Activated naive CD4-positive, alpha-beta T cell treated with anti-CD3 and anti-CD28 coated beads for 36 hours (primary cell): ENCODE measurements around the gene ANKDD1B. TPM values are rescaled to one million over a fixed set of nuclear protein-coding genes. Genes with fewer than 3 reads are reported as not detected.
A peak's percentile ranks its signal among the peaks of the same experiment; 100 is the strongest.
"Not testable (repeated sequence)": the region's sequence is repeated elsewhere in the genome, so short reads cannot be mapped to it uniquely, and the experiment has no call there.

Experiments used
- CTCF ChIA-PET: fragments of 350-600 bp; sonication (Branson Sonifier 250); formaldehyde crosslinking; loops from one replicate; lab custom pipeline; 2021; ENCODE audit warnings: antibody characterized with exemption; lab: Charles Lee
- DNase-seq: peaks from one replicate; pipeline ENCODE4 v3.0.0-alpha.2; 2020
- H3K27ac Mint-ChIP-seq: one replicate; pipeline ENCODE4 v1.8.0; 2021; ENCODE audit warnings: mild to moderate bottlenecking, mixed read lengths
- H3K27me3 Mint-ChIP-seq: one replicate; pipeline ENCODE4 v1.8.0; 2021; ENCODE audit warnings: low read depth, mixed read lengths
- H3K36me3 Mint-ChIP-seq: one replicate; pipeline ENCODE4 v1.8.0; 2021; ENCODE audit warnings: low read depth, mixed read lengths
- H3K4me1 Mint-ChIP-seq: one replicate; pipeline ENCODE4 v1.8.0; 2021; ENCODE audit warnings: low read depth, mixed read lengths
- H3K4me3 Mint-ChIP-seq: one replicate; pipeline ENCODE4 v1.8.0; 2021; ENCODE audit warnings: mild to moderate bottlenecking, moderate library complexity, mixed read lengths
- H3K9me3 Mint-ChIP-seq: one replicate; pipeline ENCODE4 v1.8.0; 2021; ENCODE audit warnings: mixed read lengths
- intact Hi-C: fragments of 100-400 bp; cut with micrococcal nuclease; formaldehyde crosslinking; loops from one replicate; pipeline ENCODE4 v1.15.1; 2023
- total RNA-seq, 2 experiments: library from RNA; stranded (reverse); gene quantifications; one replicate each; pipeline ENCODE4 v1.2.3, GENCODE V29; 2021

ANKDD1B gene
- total RNA-seq, 2 experiments from 2014 or later = not detected

GRCh38 chr5:75601567-75601966 lies 9.7 kb upstream of the ANKDD1B start:
- CTCF ChIA-PET = interaction anchor here (1.3 kb wide), 1 partner anchor 81 kb away, joined by 5 read pairs; no protein-coding TSS in a partner anchor
- no peaks in the 10 kb centered on the region for H3K9me3 Mint-ChIP-seq
- peaks cover 29% of the 10 kb centered on the region for H3K36me3 Mint-ChIP-seq
- H3K4me3 Mint-ChIP-seq = no peak overlapping the region
- no peak for DNase-seq
- H3K27ac Mint-ChIP-seq = no peak overlapping the region
- intact Hi-C loops = no loop called here
- peaks cover 4% of the 10 kb centered on the region for H3K4me1 Mint-ChIP-seq
- no peaks in the 10 kb centered on the region for H3K27me3 Mint-ChIP-seq

GRCh38 chr5:75601996-75602395 lies 9.3 kb upstream of the ANKDD1B start:
- Mint-ChIP-seq H3K4me1 (peaks cover 4% of the 10 kb centered on the region), H3K36me3 (peaks cover 25% of the 10 kb centered on the region), H3K4me3 (no peak overlapping the region), H3K9me3 (no peaks in the 10 kb centered on the region), H3K27ac (no peak overlapping the region), H3K27me3 (no peaks in the 10 kb centered on the region)
- CTCF ChIA-PET = interaction anchor here (1.3 kb wide), 1 partner anchor 81 kb away, joined by 5 read pairs; no protein-coding TSS in a partner anchor
- DNase-seq = no peak
- intact Hi-C loops = no loop called here

- CTCF ChIA-PET = no interaction called here
- Mint-ChIP-seq H3K27me3 (no peaks in the 10 kb centered on the region), H3K4me3 (no peak overlapping the region), H3K27ac (no peak overlapping the region), H3K9me3 (no peaks in the 10 kb centered on the region), H3K36me3 (peaks cover 24% of the 10 kb centered on the region), H3K4me1 (peaks cover 4% of the 10 kb centered on the region)
- DNase-seq = no peak
- intact Hi-C loops = no loop called here
Observed at GRCh38 chr5:75603371-75603770, 7.9 kb upstream of the ANKDD1B start.

GRCh38 chr5:75603821-75604220 lies 7.4 kb upstream of the ANKDD1B start:
- DNase-seq = no peak
- peaks cover 23% of the 10 kb centered on the region for H3K36me3 Mint-ChIP-seq
- H3K27ac Mint-ChIP-seq = no peak overlapping the region
- no peaks in the 10 kb centered on the region for H3K27me3 Mint-ChIP-seq
- peaks cover 4% of the 10 kb centered on the region for H3K4me1 Mint-ChIP-seq
- no peaks in the 10 kb centered on the region for H3K9me3 Mint-ChIP-seq
- no peak overlapping the region for H3K4me3 Mint-ChIP-seq
- intact Hi-C loops = no loop called here
- CTCF ChIA-PET = no interaction called here

- CTCF ChIA-PET = interaction anchor here (0.6 to 0.7 kb wide), 3 partner anchors 137 to 370 kb away, joined by 3 to 4 read pairs (median 3); no protein-coding TSS in a partner anchor
- DNase-seq, intact Hi-C loops, H3K36me3 Mint-ChIP-seq, H3K9me3 Mint-ChIP-seq, H3K4me3 Mint-ChIP-seq, H3K4me1 Mint-ChIP-seq, H3K27ac Mint-ChIP-seq: not testable (repeated sequence)
- peaks cover 10% of the 10 kb centered on the region for H3K27me3 Mint-ChIP-seq
Observed at GRCh38 chr5:75607341-75607740, 3.9 kb upstream of the ANKDD1B start.

- intact Hi-C loops = no loop called here
- peaks cover 5% of the 10 kb centered on the region for H3K4me1 Mint-ChIP-seq
- no peaks in the 10 kb centered on the region for H3K9me3 Mint-ChIP-seq
- DNase-seq = no peak
- peaks cover 16% of the 10 kb centered on the region for H3K27me3 Mint-ChIP-seq
- CTCF ChIA-PET = no interaction called here
- peaks cover 2% of the 10 kb centered on the region for H3K36me3 Mint-ChIP-seq
- no peak overlapping the region for H3K4me3 Mint-ChIP-seq
- H3K27ac Mint-ChIP-seq = no peak overlapping the region
Observed at GRCh38 chr5:75608870-75609269, 2.4 kb upstream of the ANKDD1B start.

- peaks cover 16% of the 10 kb centered on the region for H3K27me3 Mint-ChIP-seq
- DNase-seq = no peak
- intact Hi-C loops = no loop called here
- CTCF ChIA-PET = no interaction called here
- no peaks in the 10 kb centered on the region for H3K36me3 Mint-ChIP-seq
- H3K27ac Mint-ChIP-seq = no peak overlapping the region
- no peaks in the 10 kb centered on the region for H3K9me3 Mint-ChIP-seq
- H3K4me1 Mint-ChIP-seq = peaks cover 5% of the 10 kb centered on the region
- H3K4me3 Mint-ChIP-seq = no peak overlapping the region
Observed at GRCh38 chr5:75610201-75610600, 1.1 kb upstream of the ANKDD1B start.

- intact Hi-C loops, H3K9me3 Mint-ChIP-seq, H3K27ac Mint-ChIP-seq: not testable (repeated sequence)
Observed at GRCh38 chr5:75610859-75611310, 368 bp upstream of the ANKDD1B start.

GRCh38 chr5:75612226-75612569 lies 945 bp downstream of the ANKDD1B start:
- peaks cover 16% of the 10 kb centered on the region for H3K27me3 Mint-ChIP-seq
- no peaks in the 10 kb centered on the region for H3K36me3 Mint-ChIP-seq
- H3K27ac Mint-ChIP-seq = no peak overlapping the region
- no peak for DNase-seq
- H3K9me3 Mint-ChIP-seq = no peaks in the 10 kb centered on the region
- CTCF ChIA-PET = no interaction called here
- intact Hi-C loops = no loop called here
- H3K4me3 Mint-ChIP-seq = no peak overlapping the region
- peaks cover 5% of the 10 kb centered on the region for H3K4me1 Mint-ChIP-seq

More at GRCh38 chr5:75610859-75611310, 368 bp upstream of the ANKDD1B start:
- DNase-seq, H3K4me1 Mint-ChIP-seq, H3K36me3 Mint-ChIP-seq, CTCF ChIA-PET: not testable (repeated sequence)
- peaks cover 16% of the 10 kb centered on the region for H3K27me3 Mint-ChIP-seq
- H3K4me3 Mint-ChIP-seq = peak overlapping the region; percentile 17

GRCh38 chr5:75612901-75613300 lies 1.6 kb downstream of the ANKDD1B start:
- H3K27me3 Mint-ChIP-seq = peaks cover 16% of the 10 kb centered on the region
- no peaks in the 10 kb centered on the region for H3K36me3 Mint-ChIP-seq
- CTCF ChIA-PET = no interaction called here
- no peak overlapping the region for H3K27ac Mint-ChIP-seq
- no peak overlapping the region for H3K4me3 Mint-ChIP-seq
- peaks cover 5% of the 10 kb centered on the region for H3K4me1 Mint-ChIP-seq
- intact Hi-C loops = no loop called here
- H3K9me3 Mint-ChIP-seq = no peaks in the 10 kb centered on the region
- DNase-seq = no peak

- Mint-ChIP-seq H3K27ac (no peak overlapping the region), H3K36me3 (no peaks in the 10 kb centered on the region), H3K4me3 (no peak overlapping the region), H3K9me3 (no peaks in the 10 kb centered on the region), H3K4me1 (peaks cover 5% of the 10 kb centered on the region), H3K27me3 (peaks cover 16% of the 10 kb centered on the region)
- intact Hi-C loops = no loop called here
- no peak for DNase-seq
- CTCF ChIA-PET = no interaction called here
Observed at GRCh38 chr5:75614176-75614575, 2.9 kb downstream of the ANKDD1B start.

GRCh38 chr5:75616371-75616881 lies 5.2 kb downstream of the ANKDD1B start:
- H3K27me3 Mint-ChIP-seq = peaks cover 8% of the 10 kb centered on the region
- H3K4me1 Mint-ChIP-seq = no peaks in the 10 kb centered on the region
- H3K4me3 Mint-ChIP-seq = no peak overlapping the region
- H3K9me3 Mint-ChIP-seq = no peaks in the 10 kb centered on the region
- intact Hi-C loops = no loop called here
- no peaks in the 10 kb centered on the region for H3K36me3 Mint-ChIP-seq
- CTCF ChIA-PET = no interaction called here
- DNase-seq = no peak
- H3K27ac Mint-ChIP-seq = no peak overlapping the region

- intact Hi-C loops = no loop called here
- H3K4me3 Mint-ChIP-seq = no peak overlapping the region
Observed at GRCh38 chr5:75616971-75617621, 5.8 kb downstream of the ANKDD1B start.

More at GRCh38 chr5:75616971-75617621, 5.8 kb downstream of the ANKDD1B start:
- Mint-ChIP-seq H3K36me3 (no peaks in the 10 kb centered on the region), H3K27ac (no peak overlapping the region), H3K4me1 (no peaks in the 10 kb centered on the region), H3K9me3 (no peaks in the 10 kb centered on the region), H3K27me3 (peaks cover 7% of the 10 kb centered on the region)
- DNase-seq = no peak
- CTCF ChIA-PET = no interaction called here
